ENCODE results near the gene TMEM258.

TMEM258 gene

GRCh38 chr11:61795459-61795858 lies 3.1 kb upstream of the TMEM258 start:
- no peak for DNase-seq (ENCODE audit: low read depth)

DNA sequence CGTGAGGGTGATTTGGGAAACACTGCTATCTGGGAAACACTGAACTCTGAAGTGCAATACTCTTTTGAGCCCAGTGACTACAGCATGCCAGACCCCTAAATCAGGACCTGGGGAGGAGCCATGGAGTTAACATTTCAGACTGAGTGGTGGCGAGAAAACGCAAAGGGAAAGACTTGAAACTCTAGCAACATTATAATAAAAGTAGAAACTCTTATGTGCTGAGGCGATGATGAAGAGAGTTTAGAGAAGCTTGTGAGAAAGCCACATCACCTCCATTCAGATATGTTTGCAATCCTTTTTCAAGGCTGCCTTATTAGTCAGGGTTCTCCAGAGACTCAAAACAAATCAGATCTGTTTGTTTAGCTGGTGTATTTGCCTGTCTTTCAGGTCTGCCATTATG lies 2.2 kb upstream of the TMEM258 start:
- DNase-seq (ENCODE audit: low read depth): no peak

- no peak for DNase-seq (ENCODE audit: low read depth)
These were observed 1.4 kb upstream of the TMEM258 start for GRCh38 chr11:61793829-61794204.

DNA sequence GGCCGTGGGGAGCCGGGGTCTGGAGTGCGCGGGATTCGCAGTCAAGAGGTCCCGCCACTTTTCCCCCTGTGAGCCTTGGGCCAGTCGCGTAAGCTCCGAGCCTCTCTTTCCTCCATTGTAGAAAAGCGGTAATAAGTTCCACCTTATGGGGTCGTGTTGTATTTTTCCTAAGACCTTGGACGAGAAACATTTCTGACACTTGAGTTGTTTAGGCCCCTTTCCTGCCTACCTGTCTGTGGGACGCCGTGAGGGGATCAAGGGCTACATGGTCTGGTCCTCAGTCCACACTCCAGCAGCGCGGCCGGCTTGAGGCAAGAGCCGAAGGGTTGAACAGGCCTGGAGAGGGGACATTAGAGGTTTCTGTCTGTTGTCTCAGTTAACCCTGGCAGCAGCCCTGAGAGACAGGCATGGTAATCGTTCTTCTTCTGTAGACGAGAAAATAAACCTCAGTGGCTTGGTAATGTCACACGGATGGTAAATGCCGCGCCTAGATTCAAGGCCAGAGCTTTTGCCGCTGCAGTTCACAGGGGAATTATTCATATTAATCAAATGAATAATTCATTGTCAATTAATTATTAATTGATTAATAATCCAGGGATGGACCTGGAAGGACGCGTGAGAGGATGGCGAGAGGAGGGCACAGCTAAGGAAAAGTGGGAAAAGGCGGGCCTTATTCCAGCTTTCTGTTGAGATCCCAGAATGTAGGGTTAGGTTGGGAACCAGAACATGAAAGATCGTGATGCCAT lies 857 bp upstream of the TMEM258 start:
- no peak for DNase-seq (ENCODE audit: low read depth)

DNA sequence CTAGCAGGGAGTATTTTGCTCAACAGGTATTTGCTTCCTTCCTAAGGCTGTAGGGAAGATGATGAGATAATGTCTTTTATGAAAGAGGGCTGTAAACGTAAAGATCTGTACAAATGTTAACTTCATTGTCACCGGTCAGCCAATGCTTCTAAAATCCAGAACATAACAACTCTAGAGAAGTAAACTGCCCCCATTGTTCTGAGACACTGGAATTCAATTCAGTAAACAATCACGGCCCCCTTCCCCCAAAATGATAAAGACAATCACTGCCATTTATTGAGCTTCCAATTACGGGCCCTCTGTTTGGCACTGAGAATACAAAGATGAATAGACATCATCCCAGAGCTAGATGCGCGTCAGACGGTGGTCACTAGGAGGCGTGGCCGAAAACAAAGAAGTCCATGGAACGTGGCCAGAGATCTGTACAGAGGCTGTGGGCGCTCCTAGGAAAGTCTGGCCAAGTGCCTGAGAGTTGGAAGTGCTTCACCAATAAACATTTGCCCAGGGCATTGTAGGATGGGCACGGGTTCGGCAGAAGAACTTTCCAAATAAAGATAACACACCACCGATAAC lies 576 bp downstream of the TMEM258 start:
- peak; percentile 76 for DNase-seq (ENCODE audit: low read depth)

DNA sequence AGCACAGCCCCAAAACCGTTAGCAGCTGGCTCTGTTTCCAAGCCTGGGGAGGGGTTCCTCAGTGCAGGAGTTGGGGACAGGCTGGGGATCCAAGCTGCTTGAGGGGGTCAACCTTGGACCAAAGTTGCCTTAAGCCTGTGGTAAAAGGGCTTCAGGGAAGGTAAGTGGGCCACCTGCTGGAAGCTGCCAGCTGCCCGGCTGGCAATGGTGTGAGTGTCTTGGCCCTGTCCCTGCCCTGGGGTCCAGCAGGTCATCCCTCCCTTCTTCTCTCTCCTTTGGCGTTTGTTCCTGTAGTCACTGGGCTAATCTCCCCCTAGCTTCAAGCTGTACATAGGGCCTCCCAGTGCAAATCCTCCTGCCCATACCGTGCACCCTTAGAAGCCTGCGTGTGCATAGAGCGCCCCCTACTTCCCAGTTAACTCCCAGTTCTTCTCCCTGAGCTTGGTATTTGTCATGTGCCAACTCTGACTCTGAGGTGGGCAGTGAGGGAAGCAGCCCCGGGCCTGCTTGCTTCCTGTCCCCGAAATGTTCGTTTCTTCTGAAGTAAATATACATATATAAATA lies 4.4 kb downstream of the TMEM258 start:
- no peak for DNase-seq (ENCODE audit: low read depth)

GRCh38 chr11:61785837-61786402 lies 6.5 kb downstream of the TMEM258 start:
- DNase-seq (ENCODE audit: low read depth): no peak

DNA sequence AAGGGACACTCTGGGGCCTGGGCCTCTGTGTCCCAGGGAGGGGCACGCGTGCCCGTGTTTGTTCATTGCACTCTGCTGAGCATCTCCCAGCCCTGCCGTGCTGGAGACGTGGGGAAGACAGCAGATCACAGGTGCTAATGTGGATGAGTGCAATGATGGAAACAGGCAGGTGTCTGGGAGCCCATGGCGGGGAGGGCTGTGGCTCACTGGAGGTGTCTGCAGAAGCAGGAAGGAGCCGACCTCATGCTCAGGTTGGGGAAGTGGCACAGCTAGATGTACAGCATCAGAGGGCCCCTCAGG lies 7.9 kb downstream of the TMEM258 start:
- DNase-seq (ENCODE audit: low read depth): no peak

DNA sequence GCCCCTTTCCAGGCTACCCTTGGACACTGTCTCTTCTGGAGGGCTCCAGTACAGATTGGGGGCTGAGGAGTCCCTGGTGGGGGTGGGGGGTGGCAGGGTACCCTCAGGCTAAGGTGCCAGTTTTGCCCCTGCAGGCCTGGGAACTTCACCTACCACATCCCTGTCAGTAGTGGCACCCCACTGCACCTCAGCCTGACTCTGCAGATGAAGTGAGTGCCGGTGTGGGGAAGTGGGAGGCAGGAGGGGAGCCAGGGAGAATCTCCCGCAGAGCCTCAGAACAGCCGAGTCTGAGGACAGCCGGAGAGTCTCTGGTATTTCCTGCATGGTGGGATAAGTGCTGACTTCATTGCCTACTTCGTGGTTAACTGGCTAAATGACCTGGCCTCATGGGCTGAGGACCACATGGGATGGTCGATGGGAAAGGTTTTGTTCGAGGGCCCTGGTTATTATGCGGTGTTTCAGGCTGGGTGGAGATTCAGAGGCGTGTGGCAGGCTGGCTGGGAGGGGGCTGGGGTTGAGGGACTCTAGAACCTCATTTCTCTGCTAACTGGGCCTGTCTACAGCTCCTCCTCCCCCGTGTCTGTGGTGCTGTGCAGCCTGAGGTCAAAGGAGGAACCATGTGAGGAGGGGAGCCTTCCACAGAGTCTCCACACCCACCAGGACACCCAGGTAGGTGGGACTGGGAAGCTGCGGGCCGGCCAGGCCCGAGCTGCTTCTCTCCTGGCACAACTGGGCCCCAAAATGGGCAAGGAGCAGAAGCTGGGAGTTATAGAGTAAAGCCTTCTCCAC lies 8.5 kb downstream of the TMEM258 start:
- DNase-seq (ENCODE audit: low read depth): peak; percentile 51

GRCh38 chr11:61782841-61783240 lies 9.6 kb downstream of the TMEM258 start:
- no peak for DNase-seq (ENCODE audit: low read depth)

GRCh38 chr11:61782299-61782698 lies 10.1 kb downstream of the TMEM258 start:
- DNase-seq (ENCODE audit: low read depth): no peak

GRCh38 chr11:61781585-61781984 lies 10.8 kb downstream of the TMEM258 start:
- no peak for DNase-seq (ENCODE audit: low read depth)

GRCh38 chr11:61780581-61781162 lies 11.7 kb downstream of the TMEM258 start:
- no peak for DNase-seq (ENCODE audit: low read depth)

- no peak for DNase-seq (ENCODE audit: low read depth)
These were observed 12.5 kb downstream of the TMEM258 start for GRCh38 chr11:61779666-61780525.

GRCh38 chr11:61778920-61779650 lies 13.3 kb downstream of the TMEM258 start:
- DNase-seq (ENCODE audit: low read depth): no peak

DNA sequence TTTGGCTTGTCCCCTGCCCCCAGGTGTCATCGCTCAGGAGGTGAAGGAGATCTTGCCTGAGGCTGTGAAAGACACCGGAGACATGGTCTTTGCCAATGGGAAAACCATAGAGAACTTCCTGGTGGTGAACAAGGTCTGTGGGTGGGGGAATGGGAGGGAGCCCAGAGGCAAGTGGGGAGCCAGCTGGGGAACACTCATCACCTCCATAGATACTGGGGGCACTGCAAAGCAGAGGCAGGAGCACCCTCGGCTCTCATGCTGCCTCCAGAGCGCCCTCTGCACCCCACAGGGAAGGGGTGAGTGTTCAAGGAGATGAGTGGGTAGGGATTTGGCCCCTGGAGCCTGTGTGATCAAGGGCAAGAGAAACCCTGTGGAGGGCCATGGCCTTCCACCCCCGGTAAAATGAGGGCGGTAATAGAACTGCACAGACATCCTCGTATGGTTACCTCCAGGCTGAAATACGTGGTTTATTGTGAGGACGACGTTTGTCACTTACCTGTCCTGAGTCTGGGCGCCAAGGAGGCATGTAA lies 14.0 kb downstream of the TMEM258 start:
- no peak for DNase-seq (ENCODE audit: low read depth)

- no peak for DNase-seq (ENCODE audit: low read depth)
These were observed 14.9 kb downstream of the TMEM258 start for GRCh38 chr11:61777234-61778090.

GRCh38 chr11:61776561-61777075 lies 15.8 kb downstream of the TMEM258 start:
- peak; percentile 27 for DNase-seq (ENCODE audit: low read depth)

Data from non-pigmented ciliary epithelial cell (primary cell).